Measurements from ENCODE around the gene THRAP3. TPM values are rescaled to one million over a fixed set of nuclear protein-coding genes. Genes with fewer than 3 reads are reported as not detected.

The THRAP3 gene
- total RNA-seq, 1 donor from 2014 or later, result 142 TPM

GRCh38 chr1:36306210-36306901 is 82.1 kb downstream of the THRAP3 start, which contains the start of gene SH3D21:
SH3D21 (plus strand) TSS chr1:36306368; CDS start chr1:36306421, 53 bp downstream.
- Mint-ChIP-seq H3K9me3 (ENCODE audit: low read depth) (no peaks in the 10 kb centered on the region), H3K4me1 (ENCODE audit: low read depth) (peaks cover 5% of the 10 kb centered on the region), H3K27ac (peak within 1 kb of the TSS; percentile 90), H3K4me3 (ENCODE audit: low read depth) (peak within 1 kb of the TSS; percentile 77), H3K27me3 (peaks cover 3% of the 10 kb centered on the region), H3K36me3 (ENCODE audit: insufficient read depth) (peaks cover 12% of the 10 kb centered on the region)
- peak; percentile 32 for TF ChIP-seq CTCF (IDR thresholded peaks at IDR 0.05; ENCODE audit: unreplicated experiment)
- peak; percentile 52 for DNase-seq (ENCODE audit: low spot score, unreplicated experiment)

- Mint-ChIP-seq H3K4me3 (ENCODE audit: low read depth) (peak overlapping the region; percentile 77), H3K4me1 (ENCODE audit: low read depth) (peaks cover 5% of the 10 kb centered on the region), H3K36me3 (ENCODE audit: insufficient read depth) (peaks cover 11% of the 10 kb centered on the region), H3K9me3 (ENCODE audit: low read depth) (no peaks in the 10 kb centered on the region), H3K27me3 (peaks cover 3% of the 10 kb centered on the region), H3K27ac (peak overlapping the region; percentile 67)
- peak; percentile 89 for DNase-seq (ENCODE audit: low spot score, unreplicated experiment)
- TF ChIP-seq CTCF (IDR thresholded peaks at IDR 0.05; ENCODE audit: unreplicated experiment), result no peak
Observed at GRCh38 chr1:36306902-36307456, 82.7 kb downstream of the THRAP3 start.

- H3K27ac Mint-ChIP-seq, result no peak overlapping the region
- TF ChIP-seq CTCF (IDR thresholded peaks at IDR 0.05; ENCODE audit: unreplicated experiment), result no peak
Observed at GRCh38 chr1:36307601-36308330, 83.5 kb downstream of the THRAP3 start.

GRCh38 chr1:36309397-36309796 is 85.2 kb downstream of the THRAP3 start:
- Mint-ChIP-seq H3K9me3 (ENCODE audit: low read depth) (no peaks in the 10 kb centered on the region), H3K36me3 (ENCODE audit: insufficient read depth) (peaks cover 5% of the 10 kb centered on the region), H3K27me3 (peaks cover 3% of the 10 kb centered on the region), H3K4me1 (ENCODE audit: low read depth) (peaks cover 5% of the 10 kb centered on the region), H3K4me3 (ENCODE audit: low read depth) (no peak overlapping the region), H3K27ac (no peak overlapping the region)
- no peak for DNase-seq (ENCODE audit: low spot score, unreplicated experiment)
- no peak for TF ChIP-seq CTCF (IDR thresholded peaks at IDR 0.05; ENCODE audit: unreplicated experiment)

More at GRCh38 chr1:36307601-36308330, 83.5 kb downstream of the THRAP3 start:
- no peaks in the 10 kb centered on the region for H3K9me3 Mint-ChIP-seq (ENCODE audit: low read depth)
- peak overlapping the region; percentile 77 for H3K4me3 Mint-ChIP-seq (ENCODE audit: low read depth)
- peaks cover 3% of the 10 kb centered on the region for H3K27me3 Mint-ChIP-seq
- peaks cover 10% of the 10 kb centered on the region for H3K36me3 Mint-ChIP-seq (ENCODE audit: insufficient read depth)
- DNase-seq (ENCODE audit: low spot score, unreplicated experiment), result no peak
- peaks cover 5% of the 10 kb centered on the region for H3K4me1 Mint-ChIP-seq (ENCODE audit: low read depth)

- Mint-ChIP-seq H3K27me3 (peaks cover 24% of the 10 kb centered on the region), H3K4me3 (ENCODE audit: low read depth) (peak overlapping the region; percentile 54), H3K36me3 (ENCODE audit: insufficient read depth) (peaks cover 2% of the 10 kb centered on the region), H3K9me3 (ENCODE audit: low read depth) (no peaks in the 10 kb centered on the region), H3K27ac (no peak overlapping the region), H3K4me1 (ENCODE audit: low read depth) (peaks cover 14% of the 10 kb centered on the region)
- no peak for TF ChIP-seq CTCF (IDR thresholded peaks at IDR 0.05; ENCODE audit: unreplicated experiment)
- DNase-seq (ENCODE audit: low spot score, unreplicated experiment), result no peak
Observed at GRCh38 chr1:36320291-36320761, 96.1 kb downstream of the THRAP3 start.
